Measurements from ENCODE around the gene CCHCR1. TPM values are rescaled to one million over a fixed set of nuclear protein-coding genes. Genes with fewer than 3 reads are reported as not detected.

Gene CCHCR1
- total and polyA plus RNA-seq, 2 of the 13 experiments (the other 11 are each of a cell fraction or from before 2014, with no cell fraction given), result 14.6 to 28.2 TPM

GRCh38 chr6:31158863-31159855 is 1.6 kb upstream of the CCHCR1 start (continued):
- TF ChIP-seq CSRNP1 (CRISPR knock-in tag; IDR thresholded peaks at IDR 0.05), result 0 out of 2 replicates have a peak, but pooled peaks have one; percentile 49
- TF ChIP-seq SIN3B (IDR thresholded peaks at IDR 0.05; ENCODE audit: low read length), result no peak
- TF ChIP-seq SMC3 (IDR thresholded peaks at IDR 0.05; ENCODE audit: low read length), result no peak
- peak; percentile 29; the same call in 1 of the 2 replicates for TF ChIP-seq HDAC2 (CRISPR knock-in tag; IDR thresholded peaks at IDR 0.05)
- TF ChIP-seq ZNF501 (CRISPR knock-in tag; IDR thresholded peaks at IDR 0.05), result no peak
- 0 out of 2 replicates have a peak, but pooled peaks have one; percentile 40 for TF ChIP-seq ZNF275 (CRISPR knock-in tag; IDR thresholded peaks at IDR 0.05; ENCODE audit: borderline replicate concordance)
- TF ChIP-seq KDM2A (CRISPR knock-in tag; IDR thresholded peaks at IDR 0.05; ENCODE audit: borderline replicate concordance, low read depth), result peak; percentile 32; the same call in 1 of the 2 replicates
- 0 out of 2 replicates have a peak, but pooled peaks have one; percentile 24 for TF ChIP-seq CREB3 (CRISPR knock-in tag; IDR thresholded peaks at IDR 0.05)
- TF ChIP-seq ZNF768 (CRISPR knock-in tag; IDR thresholded peaks at IDR 0.05), result no peak
- peak; percentile 66; the same call in 1 of the 2 replicates for TF ChIP-seq ZNF30 (CRISPR knock-in tag; IDR thresholded peaks at IDR 0.05)
- TF ChIP-seq XRCC5 (optimal IDR thresholded peaks at IDR 0.05; ENCODE audit: low read length), result peak; percentile 15
- no peak for TF ChIP-seq ZNF883 (CRISPR knock-in tag; IDR thresholded peaks at IDR 0.05; ENCODE audit: not compliant biosample characterization)
- TF ChIP-seq SMYD3 (CRISPR knock-in tag; IDR thresholded peaks at IDR 0.05), result 0 out of 2 replicates have a peak, but pooled peaks have one; percentile 46
- TF ChIP-seq, protein P1, sequence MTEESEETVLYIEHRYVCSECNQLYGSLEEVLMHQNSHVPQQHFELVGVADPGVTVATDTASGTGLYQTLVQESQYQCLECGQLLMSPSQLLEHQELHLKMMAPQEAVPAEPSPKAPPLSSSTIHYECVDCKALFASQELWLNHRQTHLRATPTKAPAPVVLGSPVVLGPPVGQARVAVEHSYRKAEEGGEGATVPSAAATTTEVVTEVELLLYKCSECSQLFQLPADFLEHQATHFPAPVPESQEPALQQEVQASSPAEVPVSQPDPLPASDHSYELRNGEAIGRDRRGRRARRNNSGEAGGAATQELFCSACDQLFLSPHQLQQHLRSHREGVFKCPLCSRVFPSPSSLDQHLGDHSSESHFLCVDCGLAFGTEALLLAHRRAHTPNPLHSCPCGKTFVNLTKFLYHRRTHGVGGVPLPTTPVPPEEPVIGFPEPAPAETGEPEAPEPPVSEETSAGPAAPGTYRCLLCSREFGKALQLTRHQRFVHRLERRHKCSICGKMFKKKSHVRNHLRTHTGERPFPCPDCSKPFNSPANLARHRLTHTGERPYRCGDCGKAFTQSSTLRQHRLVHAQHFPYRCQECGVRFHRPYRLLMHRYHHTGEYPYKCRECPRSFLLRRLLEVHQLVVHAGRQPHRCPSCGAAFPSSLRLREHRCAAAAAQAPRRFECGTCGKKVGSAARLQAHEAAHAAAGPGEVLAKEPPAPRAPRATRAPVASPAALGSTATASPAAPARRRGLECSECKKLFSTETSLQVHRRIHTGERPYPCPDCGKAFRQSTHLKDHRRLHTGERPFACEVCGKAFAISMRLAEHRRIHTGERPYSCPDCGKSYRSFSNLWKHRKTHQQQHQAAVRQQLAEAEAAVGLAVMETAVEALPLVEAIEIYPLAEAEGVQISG (CRISPR knock-in tag; IDR thresholded peaks at IDR 0.05), result peak; percentile 44; the same call in 1 of the 2 replicates
- TF ChIP-seq NRL (CRISPR knock-in tag; IDR thresholded peaks at IDR 0.05; ENCODE audit: borderline replicate concordance), result peak; percentile 5; the same call in 1 of the 2 replicates
- no peak for TF ChIP-seq PRDM15 (CRISPR knock-in tag; IDR thresholded peaks at IDR 0.05)
- no peak for TF ChIP-seq PAWR (CRISPR knock-in tag; IDR thresholded peaks at IDR 0.05; ENCODE audit: borderline replicate concordance)

Measured in HepG2 (cell line).